PC-9 (cell line): ENCODE results near the gene DBP. TPM values are rescaled to one million over a fixed set of nuclear protein-coding genes. Genes with fewer than 3 reads are reported as not detected.

ENCODE experiments used
- BruUV-seq: library from RNA; stranded (reverse); fragments of 400-500 nt; replicated peaks from 2 replicates; lab custom pipeline; 2021; lab: Mats Ljungman, UMichigan
- CTCF ChIA-PET: fragments of 300-600 bp; sonication (Branson Sonifier 250); formaldehyde crosslinking; loops from one replicate; lab custom pipeline; 2022; ENCODE audit warnings: antibody characterized with exemption; lab: Charles Lee
- POLR2A ChIA-PET: fragments of 300-600 bp; sonication (Branson Sonifier 250); formaldehyde crosslinking; loops from one replicate; lab custom pipeline; 2022; ENCODE audit warnings: antibody characterized with exemption; ENCODE audit not compliant: unreplicated experiment; lab: Charles Lee
- DNase-seq, 2 experiments: peaks; one replicate each; pipeline versions ENCODE4 v3.0.0 to v3.0.0-alpha.2; 2015 to 2022; ENCODE audit warnings: mixed read lengths in 1 of 2
- H2AFZ ChIP-seq: fragments of 200-600 bp; sonication (generic); 2 replicates; pipeline ENCODE4 v1.8.1; 2017; ENCODE audit warnings: antibody characterized with exemption
- H3F3A ChIP-seq: fragments of 200-600 bp; sonication (generic); 2 replicates; pipeline ENCODE4 v1.8.1; 2017; ENCODE audit warnings: antibody characterized with exemption, mild to moderate bottlenecking, low read depth; ENCODE audit not compliant: insufficient read depth
- H3K27ac ChIP-seq: fragments of 200-600 bp; sonication (generic); 2 replicates; pipeline ENCODE4 v1.6.1; 2016; ENCODE audit warnings: mixed run types
- H3K27me3 ChIP-seq: fragments of 200-600 bp; sonication (generic); 2 replicates; pipeline ENCODE4 v1.6.1; 2016; ENCODE audit warnings: low read depth, mixed run types; ENCODE audit not compliant: insufficient read depth
- H3K36me3 ChIP-seq: fragments of 200-600 bp; sonication (generic); 2 replicates; pipeline ENCODE4 v1.6.1; 2016; ENCODE audit warnings: low read depth, mixed run types
- H3K4me1 ChIP-seq: fragments of 200-600 bp; sonication (generic); replicated peaks from 2 replicates; pipeline ENCODE4 v1.6.1; 2016; ENCODE audit warnings: mixed run types; ENCODE audit not compliant: insufficient read depth
- H3K4me2 ChIP-seq: fragments of 200-600 bp; sonication (generic); 2 replicates; pipeline ENCODE4 v1.6.1; 2017; ENCODE audit warnings: mixed run types
- H3K4me3 ChIP-seq: fragments of 200-600 bp; sonication (generic); 2 replicates; pipeline ENCODE4 v1.6.1; 2016; ENCODE audit warnings: mixed run types
- H3K79me2 ChIP-seq: fragments of 200-600 bp; sonication (generic); 2 replicates; pipeline ENCODE4 v1.6.1; 2017; ENCODE audit warnings: low read depth, mixed run types
- H3K9me2 ChIP-seq: fragments of 200-600 bp; sonication (generic); 2 replicates; pipeline ENCODE4 v1.8.1; 2017; ENCODE audit warnings: mild to moderate bottlenecking; ENCODE audit not compliant: insufficient read depth
- H3K9me3 ChIP-seq: fragments of 200-600 bp; sonication (generic); 2 replicates; pipeline ENCODE4 v1.8.1; 2016; ENCODE audit warnings: low read depth; ENCODE audit not compliant: insufficient read depth
- H4K20me1 ChIP-seq: fragments of 200-600 bp; sonication (generic); 2 replicates; pipeline ENCODE4 v1.8.1; 2017; ENCODE audit not compliant: insufficient read depth
- EZH2 ChIP-seq: fragments of 200-600 bp; sonication (generic); IDR thresholded peaks from 2 replicates; pipeline ENCODE4 v1.8.0; 2017; ENCODE audit warnings: antibody characterized with exemption, low read depth
- intact Hi-C: fragments of 100-400 bp; cut with micrococcal nuclease; formaldehyde crosslinking; loops from one replicate; pipeline ENCODE4 v1.10.0; 2022; ENCODE audit not compliant: unreplicated experiment
- total RNA-seq: library from RNA; stranded (reverse); gene quantifications from 2 replicates; pipeline ENCODE4 v1.2.3, GENCODE V29; 2021
- TF ChIP-seq, protein P1 (sequence below): fragments of 200-600 bp; sonication (generic); conservative IDR thresholded peaks from 2 replicates; pipeline ENCODE4 v1.6.1; 2017; ENCODE audit warnings: mixed run types, antibody characterized with exemption, mild to moderate bottlenecking, moderate library complexity

DBP gene
- total RNA-seq, 1 experiment from 2014 or later: 48.2 TPM

DNA sequence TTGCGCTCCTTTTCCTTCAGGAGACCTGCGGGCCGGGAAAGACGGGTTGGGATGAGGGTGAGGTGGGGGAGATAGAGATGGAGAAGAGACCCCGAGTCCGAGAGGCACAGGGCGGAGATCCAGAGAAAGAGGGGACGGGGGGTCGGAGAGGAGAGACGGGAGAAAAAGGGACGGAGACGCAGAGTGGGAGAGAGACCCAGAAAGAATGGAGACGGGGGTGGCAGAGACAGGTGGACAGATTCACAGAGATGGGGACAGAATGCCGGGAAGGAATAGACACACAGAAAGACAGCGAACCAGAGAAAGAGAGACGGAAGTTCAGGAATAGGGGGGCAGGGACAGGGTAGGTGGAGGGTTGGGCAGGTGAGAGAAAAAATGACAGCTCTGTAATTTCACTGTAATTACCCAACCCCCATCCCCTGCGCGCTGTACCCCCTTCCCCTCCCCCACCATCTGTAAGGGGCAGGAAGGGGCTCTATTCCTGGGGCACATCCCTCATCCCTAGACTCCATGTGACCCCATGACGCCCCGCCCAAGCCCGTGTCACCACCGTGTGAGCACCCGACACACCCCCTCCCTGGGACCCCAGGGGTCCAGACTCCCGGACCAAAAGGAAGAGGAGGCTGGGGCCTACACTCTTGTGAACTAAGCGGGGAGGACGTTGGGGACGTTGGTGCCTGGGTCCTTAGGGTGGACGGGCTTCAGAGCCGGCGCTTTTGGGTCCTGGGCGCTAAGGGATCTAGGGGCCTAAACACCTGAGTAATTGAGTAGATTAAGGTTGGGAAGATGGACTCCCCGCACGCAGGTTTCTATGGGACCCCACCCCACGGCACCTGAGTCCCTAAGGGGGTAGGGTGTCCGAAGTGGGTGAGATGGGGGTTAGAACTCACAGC, 967 bp downstream of the DBP start:
- H3K9me3 ChIP-seq: no peaks in the 10 kb centered on the region
- ChIA-PET POLR2A (no interaction called here), CTCF (interaction anchor here (0.7 kb wide), 1 partner anchor 461 kb away, joined by 12 read pairs; no protein-coding TSS in a partner anchor)
- no peaks in the 10 kb centered on the region for H3K27me3 ChIP-seq
- TF ChIP-seq, protein P1, sequence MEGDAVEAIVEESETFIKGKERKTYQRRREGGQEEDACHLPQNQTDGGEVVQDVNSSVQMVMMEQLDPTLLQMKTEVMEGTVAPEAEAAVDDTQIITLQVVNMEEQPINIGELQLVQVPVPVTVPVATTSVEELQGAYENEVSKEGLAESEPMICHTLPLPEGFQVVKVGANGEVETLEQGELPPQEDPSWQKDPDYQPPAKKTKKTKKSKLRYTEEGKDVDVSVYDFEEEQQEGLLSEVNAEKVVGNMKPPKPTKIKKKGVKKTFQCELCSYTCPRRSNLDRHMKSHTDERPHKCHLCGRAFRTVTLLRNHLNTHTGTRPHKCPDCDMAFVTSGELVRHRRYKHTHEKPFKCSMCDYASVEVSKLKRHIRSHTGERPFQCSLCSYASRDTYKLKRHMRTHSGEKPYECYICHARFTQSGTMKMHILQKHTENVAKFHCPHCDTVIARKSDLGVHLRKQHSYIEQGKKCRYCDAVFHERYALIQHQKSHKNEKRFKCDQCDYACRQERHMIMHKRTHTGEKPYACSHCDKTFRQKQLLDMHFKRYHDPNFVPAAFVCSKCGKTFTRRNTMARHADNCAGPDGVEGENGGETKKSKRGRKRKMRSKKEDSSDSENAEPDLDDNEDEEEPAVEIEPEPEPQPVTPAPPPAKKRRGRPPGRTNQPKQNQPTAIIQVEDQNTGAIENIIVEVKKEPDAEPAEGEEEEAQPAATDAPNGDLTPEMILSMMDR: no peak
- no peak for TF ChIP-seq EZH2
- H2AFZ ChIP-seq: peak overlapping the region; percentile 78
- H3F3A ChIP-seq: peaks cover 46% of the 10 kb centered on the region
- intact Hi-C loops: loop anchor here (5.0 kb wide), 2 partner anchors 101 to 134 kb away; no protein-coding TSS in a partner anchor
- H3K9me2 ChIP-seq: no peaks in the 10 kb centered on the region
- H3K4me2 ChIP-seq: peak overlapping the region; percentile 83
- no TSS peak for BruUV-seq
- peak overlapping the region; percentile 52 for H3K27ac ChIP-seq
- peaks cover 31% of the 10 kb centered on the region for H3K4me1 ChIP-seq
- no peaks in the 10 kb centered on the region; the same call in 1 of the 2 replicates for H3K36me3 ChIP-seq
- peak overlapping the region; percentile 74 for H3K4me3 ChIP-seq
- DNase-seq: peak; percentile 38 to 39
- H4K20me1 ChIP-seq: no peaks in the 10 kb centered on the region
- H3K79me2 ChIP-seq: peaks cover 11% of the 10 kb centered on the region

DNA sequence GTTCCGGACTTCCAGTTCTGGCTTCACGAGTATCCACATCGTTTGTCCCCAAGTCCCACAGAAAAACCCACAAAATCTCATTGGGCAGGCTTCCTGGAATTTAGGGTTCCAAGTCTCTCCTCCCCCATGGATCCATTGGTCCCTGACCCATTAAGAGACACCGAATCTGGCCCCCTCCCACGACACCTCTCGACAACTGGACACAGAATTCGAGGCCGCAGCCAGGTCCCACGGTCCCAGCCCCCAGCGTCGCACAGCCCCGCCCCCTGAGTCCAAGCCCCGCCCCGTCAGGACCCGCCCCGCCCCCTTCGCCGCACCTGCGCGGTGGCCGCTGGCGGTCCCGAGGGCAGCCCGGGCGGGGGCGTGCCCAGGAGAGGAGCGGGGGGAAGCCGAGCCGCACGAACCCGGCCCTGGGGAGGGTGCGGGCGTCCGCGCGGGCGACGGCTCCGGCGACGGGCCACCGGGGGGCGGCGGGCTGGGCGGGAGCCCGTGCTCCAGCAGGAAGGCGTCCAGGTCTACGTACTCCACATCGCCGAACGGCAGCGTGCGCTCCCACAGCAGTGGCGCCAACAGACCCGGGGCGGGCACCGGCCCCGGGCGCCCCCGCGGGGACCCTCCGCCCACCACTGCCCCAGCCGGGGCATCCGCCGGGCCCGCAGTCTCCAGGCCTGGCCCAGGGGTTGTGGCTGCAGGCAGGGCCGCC, 1.8 kb downstream of the DBP start:
- peak overlapping the region; percentile 78 for H2AFZ ChIP-seq
- ChIA-PET POLR2A (no interaction called here), CTCF (no interaction called here)
- H3K4me3 ChIP-seq: peak overlapping the region; percentile 74
- H3K27ac ChIP-seq: peak overlapping the region; percentile 85
- no peaks in the 10 kb centered on the region for H3K9me3 ChIP-seq
- intact Hi-C loops: loop anchor here (5.0 kb wide), 2 partner anchors 102 to 133 kb away; no protein-coding TSS in a partner anchor
- H3K4me1 ChIP-seq: peaks cover 31% of the 10 kb centered on the region
- H3F3A ChIP-seq: peaks cover 49% of the 10 kb centered on the region
- H3K9me2 ChIP-seq: no peaks in the 10 kb centered on the region
- no TSS peak for BruUV-seq
- no peak for TF ChIP-seq EZH2
- TF ChIP-seq, protein P1: no peak
- no peaks in the 10 kb centered on the region; the same call in 1 of the 2 replicates for H3K36me3 ChIP-seq
- no peaks in the 10 kb centered on the region for H3K27me3 ChIP-seq
- peaks cover 11% of the 10 kb centered on the region for H3K79me2 ChIP-seq
- no peaks in the 10 kb centered on the region for H4K20me1 ChIP-seq
- peak; percentile 51 to 78 for DNase-seq
- H3K4me2 ChIP-seq: peak overlapping the region; percentile 83
